Gastrocnemius medialis (tissue), 4 donors: ENCODE data around the gene DMBX1. TPM values are rescaled to one million over a fixed set of nuclear protein-coding genes. Genes with fewer than 3 reads are reported as not detected.

Experiments
- ATAC-seq, 2 donors: fragments of 150-250 bp; one replicate each; pipeline ENCODE4 v1.9.1; 2016
- DNase-seq, 2 donors: peaks; one replicate each; pipeline ENCODE4 v3.0.0-alpha.2; 2019
- H3K27ac ChIP-seq, 4 donors: fragments of 200-600 bp; sonication (generic); 1 replicate in 1 of 4; 2 replicates in 3 of 4; pipeline ENCODE4 v1.5.1; 2016 to 2018; ENCODE audit warnings: mild to moderate bottlenecking in 2 of 4, moderate library complexity in 1 of 4
- H3K27me3 ChIP-seq, 3 donors: fragments of 200-600 bp; sonication (generic) in 2 of 3; 1 replicate in 1 of 3; 2 replicates in 2 of 3; pipeline versions ENCODE4 v1.5.1 to v1.6.0; 2016 to 2019; ENCODE audit warnings: mild to moderate bottlenecking in 1 of 3, moderate library complexity in 1 of 3
- H3K36me3 ChIP-seq, 2 donors: fragments of 200-600 bp; sonication (generic) in 1 of 2; one replicate each; pipeline ENCODE4 v1.5.1; 2017 to 2018
- H3K4me1 ChIP-seq, 2 donors: fragments of 200-600 bp; sonication (generic) in 1 of 2; one replicate each; pipeline ENCODE4 v1.5.1; 2016 to 2017; ENCODE audit warnings: mild to moderate bottlenecking in 2 of 2
- H3K4me3 ChIP-seq, 4 donors: fragments of 200-600 bp; sonication (generic) in 3 of 4; 1 replicate in 1 of 4; 2 replicates in 3 of 4; pipeline ENCODE4 v1.5.1; 2016 to 2019; ENCODE audit warnings: mild to moderate bottlenecking in 2 of 4
- H3K9me3 ChIP-seq, 3 donors: fragments of 200-600 bp; sonication (generic) in 2 of 3; 1 replicate in 1 of 3; 2 replicates in 2 of 3; pipeline ENCODE4 v1.5.1; 2016 to 2019
- POLR2A ChIP-seq, 2 donors: fragments of 450-650 bp; IDR thresholded peaks; one replicate each; pipeline ENCODE4 v1.6.1; 2017; ENCODE audit warnings: antibody characterized with exemption in 2 of 2, mild to moderate bottlenecking in 2 of 2, moderate library complexity in 2 of 2
- in situ Hi-C, 4 donors: fragments of 200-750 bp; cut with MboI; loops; one replicate each; pipeline versions ENCODE4 v1.15.0 to v1.8.0; 2017; ENCODE audit warnings: low sequenced_read_pairs in 4 of 4
- intact Hi-C: fragments of 100-400 bp; cut with DNase I; formaldehyde crosslinking; loops from one replicate; pipeline ENCODE4 v1.15.1; 2023; ENCODE audit warnings: low total_unique reads
- total RNA-seq, 4 donors: library from RNA; depleted of rRNA; stranded (reverse); fragments of >200 nt; gene quantifications; one replicate each; pipeline versions ENCODE4 v1.1.0 to v1.2.3, GENCODE V29; 2016
- TF ChIP-seq, protein P1 (sequence below), 5 experiments: fragments of 450-650 bp in 3 of 5; fragments of 200-600 bp in 2 of 5; sonication (generic) in 2 of 5; IDR thresholded peaks in 4 of 5; conservative IDR thresholded peaks in 1 of 5; 1 replicate in 4 of 5; 2 replicates in 1 of 5; pipeline ENCODE4 v1.5.1; 2016 to 2019; ENCODE audit warnings: antibody characterized with exemption in 5 of 5, mild to moderate bottlenecking in 3 of 5, moderate library complexity in 3 of 5

Gene DMBX1
- total RNA-seq, 4 donors from 2014 or later, result not detected

DNA sequence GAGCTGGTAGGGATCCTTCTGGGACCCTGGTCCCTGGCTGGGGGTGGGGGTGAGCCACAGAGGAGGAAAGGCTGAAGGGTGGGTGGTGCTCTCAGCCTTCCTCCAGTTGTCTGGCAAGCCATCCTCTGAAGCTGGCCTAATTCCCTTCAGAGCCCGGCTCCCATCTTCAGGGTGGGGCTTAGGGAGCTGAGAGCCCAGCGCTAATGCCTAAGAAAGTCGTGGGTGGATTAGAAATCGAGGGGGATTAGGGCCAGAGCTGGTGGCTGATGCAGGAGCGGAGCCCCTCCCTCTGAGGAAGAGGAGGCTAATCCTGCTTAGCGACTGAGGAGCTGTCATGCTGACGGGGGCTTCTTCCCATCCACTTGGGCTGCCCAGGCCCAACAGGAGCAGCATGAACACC, 30.8 kb upstream of the DMBX1 start:
- in situ Hi-C loops (no loop called here), intact Hi-C loops (no loop called here)
- no peak for DNase-seq
- no peak for ATAC-seq
- no peak for TF ChIP-seq POLR2A (IDR thresholded peaks at IDR 0.05)
- TF ChIP-seq, protein P1, sequence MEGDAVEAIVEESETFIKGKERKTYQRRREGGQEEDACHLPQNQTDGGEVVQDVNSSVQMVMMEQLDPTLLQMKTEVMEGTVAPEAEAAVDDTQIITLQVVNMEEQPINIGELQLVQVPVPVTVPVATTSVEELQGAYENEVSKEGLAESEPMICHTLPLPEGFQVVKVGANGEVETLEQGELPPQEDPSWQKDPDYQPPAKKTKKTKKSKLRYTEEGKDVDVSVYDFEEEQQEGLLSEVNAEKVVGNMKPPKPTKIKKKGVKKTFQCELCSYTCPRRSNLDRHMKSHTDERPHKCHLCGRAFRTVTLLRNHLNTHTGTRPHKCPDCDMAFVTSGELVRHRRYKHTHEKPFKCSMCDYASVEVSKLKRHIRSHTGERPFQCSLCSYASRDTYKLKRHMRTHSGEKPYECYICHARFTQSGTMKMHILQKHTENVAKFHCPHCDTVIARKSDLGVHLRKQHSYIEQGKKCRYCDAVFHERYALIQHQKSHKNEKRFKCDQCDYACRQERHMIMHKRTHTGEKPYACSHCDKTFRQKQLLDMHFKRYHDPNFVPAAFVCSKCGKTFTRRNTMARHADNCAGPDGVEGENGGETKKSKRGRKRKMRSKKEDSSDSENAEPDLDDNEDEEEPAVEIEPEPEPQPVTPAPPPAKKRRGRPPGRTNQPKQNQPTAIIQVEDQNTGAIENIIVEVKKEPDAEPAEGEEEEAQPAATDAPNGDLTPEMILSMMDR (IDR thresholded peaks at IDR 0.05 in 4 of 5, conservative IDR thresholded peaks at IDR 0.05 in 1 of 5), result no peak
- Histone ChIP-seq H3K9me3 (no peaks in the 10 kb centered on the region), H3K36me3 (no peaks in the 10 kb centered on the region), H3K4me1 (no peaks in the 10 kb centered on the region), H3K4me3 (no peak overlapping the region), H3K27me3 (no peaks in the 10 kb centered on the region), H3K27ac (no peak overlapping the region)

DNA sequence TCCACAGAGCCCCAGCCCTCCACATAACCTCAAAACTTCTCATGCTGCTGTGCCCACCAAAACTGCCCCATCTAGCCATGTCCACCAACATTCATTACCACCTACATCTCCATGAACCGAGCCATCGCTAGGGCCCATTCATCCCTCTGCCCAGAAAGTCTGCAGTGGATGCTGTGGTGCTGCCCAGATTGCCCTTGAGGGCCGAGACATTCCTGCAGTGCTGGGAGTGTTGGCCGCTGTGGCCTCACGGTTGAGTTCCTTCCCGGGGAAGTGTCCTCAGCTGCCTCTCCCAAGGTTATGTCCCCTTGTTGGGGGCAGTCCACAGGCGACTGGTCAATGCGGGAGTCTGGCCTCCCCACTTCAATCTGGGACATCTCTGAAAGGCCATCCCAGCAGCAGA, 30.3 kb upstream of the DMBX1 start:
- Histone ChIP-seq H3K36me3 (no peaks in the 10 kb centered on the region), H3K27me3 (no peaks in the 10 kb centered on the region), H3K27ac (no peak overlapping the region), H3K4me1 (no peaks in the 10 kb centered on the region), H3K9me3 (no peaks in the 10 kb centered on the region), H3K4me3 (no peak overlapping the region)
- in situ Hi-C loops (no loop called here), intact Hi-C loops (no loop called here)
- DNase-seq (no peak), ATAC-seq (no peak)
- TF ChIP-seq POLR2A (IDR thresholded peaks at IDR 0.05), result no peak
- TF ChIP-seq, protein P1 (IDR thresholded peaks at IDR 0.05 in 4 of 5, conservative IDR thresholded peaks at IDR 0.05 in 1 of 5), result no peak

DNA sequence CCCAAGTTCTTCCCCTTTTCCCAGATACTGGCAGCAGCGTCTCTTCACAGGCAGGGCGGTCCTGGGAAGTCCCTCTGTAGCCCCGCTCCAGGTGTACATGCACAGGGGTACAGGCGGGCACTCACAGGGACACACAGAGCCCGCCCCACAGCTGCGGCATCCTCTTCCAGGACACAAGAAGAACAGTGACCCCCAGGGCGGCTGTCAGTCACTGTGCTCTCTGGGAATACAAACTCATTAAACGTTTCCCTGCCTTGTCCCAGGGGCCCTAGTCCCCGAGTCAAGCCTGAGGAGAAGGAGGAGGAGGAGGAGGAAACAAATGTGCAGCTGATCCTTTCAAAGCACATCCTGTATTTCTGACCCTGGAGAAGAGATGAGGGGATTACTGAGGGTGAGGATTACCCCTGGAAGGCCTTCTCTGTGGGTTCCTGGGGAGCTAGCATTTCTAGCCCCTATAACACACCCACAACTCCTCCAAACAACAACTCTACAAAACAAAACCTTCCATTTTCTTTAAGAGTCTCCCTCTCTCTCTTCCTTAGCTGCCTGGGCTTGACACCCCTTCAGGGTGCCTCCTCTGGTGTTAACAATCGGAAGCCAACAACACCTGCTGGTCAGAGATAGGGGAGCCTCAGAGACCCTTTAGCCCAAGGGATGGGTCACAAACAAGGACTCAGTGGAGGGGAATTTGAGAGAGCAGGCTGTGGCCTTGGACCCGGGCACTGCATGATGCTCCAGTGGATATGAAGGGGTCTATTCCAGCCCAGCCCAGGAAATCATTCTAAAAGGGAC, 28.4 kb upstream of the DMBX1 start:
- Histone ChIP-seq H3K36me3 (no peaks in the 10 kb centered on the region), H3K4me3 (no peak overlapping the region), H3K4me1 (no peaks in the 10 kb centered on the region), H3K9me3 (no peaks in the 10 kb centered on the region), H3K27me3 (no peaks in the 10 kb centered on the region), H3K27ac (no peak overlapping the region)
- ATAC-seq, result no peak
- TF ChIP-seq POLR2A (IDR thresholded peaks at IDR 0.05), result no peak
- TF ChIP-seq, protein P1 (IDR thresholded peaks at IDR 0.05 in 4 of 5, conservative IDR thresholded peaks at IDR 0.05 in 1 of 5), result no peak
- in situ Hi-C loops, result no loop called here
- DNase-seq, result no peak
- intact Hi-C loops, result no loop called here

DNA sequence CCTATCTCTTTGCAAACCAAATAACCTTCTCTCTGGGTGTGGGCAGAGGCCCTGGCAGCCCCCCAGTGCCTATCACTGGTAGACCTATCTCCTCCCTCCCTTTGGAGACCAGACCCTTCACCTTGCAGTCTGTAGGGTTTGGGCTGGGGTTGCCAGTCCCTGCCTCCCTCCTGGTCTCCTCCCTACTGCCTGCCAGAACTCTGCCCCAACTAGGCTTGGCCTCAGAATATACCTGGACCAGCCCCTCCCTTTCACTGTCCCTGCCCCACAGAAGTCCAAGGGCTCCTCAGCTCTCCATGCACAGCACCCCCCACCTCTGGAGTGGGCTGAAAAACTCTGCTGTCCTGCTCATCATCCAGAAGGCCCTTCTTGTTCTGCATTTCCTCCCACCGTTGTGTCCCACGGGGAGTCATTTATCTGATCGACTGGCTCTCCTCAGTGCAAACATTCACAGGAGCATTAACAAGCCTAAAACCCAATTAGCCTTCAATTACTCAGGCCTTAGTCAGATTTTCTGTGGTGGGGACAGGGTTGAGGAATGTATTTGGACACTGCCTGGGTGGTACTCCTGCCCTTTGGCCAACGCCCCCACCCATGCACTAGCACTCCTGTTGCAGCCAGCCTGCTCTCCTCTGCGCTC, 27.7 kb upstream of the DMBX1 start:
- H3K27ac ChIP-seq, result no peak overlapping the region
- intact Hi-C loops, result no loop called here
- peaks cover 1% of the 10 kb centered on the region in 2 donors for H3K4me1 ChIP-seq
- no peak overlapping the region for H3K4me3 ChIP-seq
- DNase-seq (no peak), ATAC-seq (no peak)
- no peaks in the 10 kb centered on the region for H3K27me3 ChIP-seq
- H3K36me3 ChIP-seq, result no peaks in the 10 kb centered on the region
- H3K9me3 ChIP-seq, result no peaks in the 10 kb centered on the region
- in situ Hi-C loops, result no loop called here
- no peak for TF ChIP-seq POLR2A (IDR thresholded peaks at IDR 0.05)
- TF ChIP-seq, protein P1 (IDR thresholded peaks at IDR 0.05 in 4 of 5, conservative IDR thresholded peaks at IDR 0.05 in 1 of 5), result no peak
